Adipocyte (in vitro differentiated cells): ENCODE measurements around the gene ARHGDIA.
A peak's percentile ranks its signal among the peaks of the same experiment; 100 is the strongest.

Experiments
- DNase-seq: peaks from one replicate; pipeline ENCODE4 v3.0.0-alpha.2; 2015; ENCODE audit warnings: low read depth
- H3K27me3 ChIP-seq: replicated peaks from 2 replicates; pipeline ENCODE4 v1.7.0; 2013; ENCODE audit warnings: mild to moderate bottlenecking, low read length, moderate library complexity; ENCODE audit not compliant: control insufficient read depth, insufficient read depth
- H3K36me3 ChIP-seq: 2 replicates; pipeline ENCODE4 v1.7.0; 2013; ENCODE audit warnings: low read length, mild to moderate bottlenecking, moderate library complexity; ENCODE audit not compliant: control insufficient read depth, insufficient read depth, severe bottlenecking
- H3K4me1 ChIP-seq: 2 replicates; pipeline ENCODE4 v1.7.0; 2013; ENCODE audit warnings: mild to moderate bottlenecking, low read length, moderate library complexity; ENCODE audit not compliant: control insufficient read depth, insufficient read depth
- H3K4me3 ChIP-seq: 2 replicates; pipeline ENCODE4 v1.7.0; 2013; ENCODE audit warnings: mild to moderate bottlenecking, low read length, moderate library complexity
- H3K9ac ChIP-seq: 2 replicates; pipeline ENCODE4 v1.7.0; 2013; ENCODE audit warnings: mild to moderate bottlenecking, low read length, moderate library complexity
- H3K9me3 ChIP-seq: 2 replicates; pipeline ENCODE4 v1.7.0; 2013; ENCODE audit warnings: mild to moderate bottlenecking, low read length, moderate library complexity; ENCODE audit not compliant: control insufficient read depth

The ARHGDIA gene

GRCh38 chr17:81878294-81878693 lies 7.2 kb upstream of the ARHGDIA start:
- H3K4me3 ChIP-seq, result no peak overlapping the region
- no peaks in the 10 kb centered on the region for H3K9me3 ChIP-seq
- H3K9ac ChIP-seq, result no peak overlapping the region
- no peaks in the 10 kb centered on the region for H3K36me3 ChIP-seq
- DNase-seq, result no peak
- H3K27me3 ChIP-seq, result no peaks in the 10 kb centered on the region
- H3K4me1 ChIP-seq, result no peaks in the 10 kb centered on the region

- no peaks in the 10 kb centered on the region for H3K36me3 ChIP-seq
Measured at GRCh38 chr17:81877569-81877968, 6.4 kb upstream of the ARHGDIA start.

GRCh38 chr17:81871387-81872230 lies 472 bp upstream of the ARHGDIA start:
- no peaks in the 10 kb centered on the region for H3K9me3 ChIP-seq
- H3K4me1 ChIP-seq, result peaks cover 24% of the 10 kb centered on the region
- no peaks in the 10 kb centered on the region for H3K27me3 ChIP-seq
- H3K4me3 ChIP-seq, result peak overlapping the region; percentile 91
- H3K9ac ChIP-seq, result peak overlapping the region; percentile 97
- peak; percentile 96 for DNase-seq
- peaks cover 21% of the 10 kb centered on the region for H3K36me3 ChIP-seq

More at GRCh38 chr17:81877569-81877968, 6.4 kb upstream of the ARHGDIA start:
- Histone ChIP-seq H3K9ac (no peak overlapping the region), H3K27me3 (no peaks in the 10 kb centered on the region), H3K9me3 (no peaks in the 10 kb centered on the region), H3K4me1 (peaks cover 6% of the 10 kb centered on the region), H3K4me3 (no peak overlapping the region)
- DNase-seq, result no peak

GRCh38 chr17:81870131-81870980 lies 781 bp downstream of the ARHGDIA start:
- peaks cover 21% of the 10 kb centered on the region for H3K36me3 ChIP-seq
- H3K4me3 ChIP-seq, result peak overlapping the region; percentile 87
- no peaks in the 10 kb centered on the region for H3K27me3 ChIP-seq
- peaks cover 24% of the 10 kb centered on the region for H3K4me1 ChIP-seq
- DNase-seq, result peak; percentile 69
- H3K9me3 ChIP-seq, result no peaks in the 10 kb centered on the region
- peak overlapping the region; percentile 92 for H3K9ac ChIP-seq

- H3K27me3 ChIP-seq, result no peaks in the 10 kb centered on the region
- H3K4me3 ChIP-seq, result peak overlapping the region; percentile 87
- H3K36me3 ChIP-seq, result peaks cover 22% of the 10 kb centered on the region
- peak; percentile 59 for DNase-seq
- H3K4me1 ChIP-seq, result peaks cover 24% of the 10 kb centered on the region
- no peaks in the 10 kb centered on the region for H3K9me3 ChIP-seq
- peak overlapping the region; percentile 92 for H3K9ac ChIP-seq
Measured at GRCh38 chr17:81869221-81870130, 1.7 kb downstream of the ARHGDIA start.

GRCh38 chr17:81868674-81869220 lies 2.4 kb downstream of the ARHGDIA start:
- H3K9ac ChIP-seq, result peak overlapping the region; percentile 92
- peak; percentile 80 for DNase-seq
- no peaks in the 10 kb centered on the region for H3K27me3 ChIP-seq
- H3K9me3 ChIP-seq, result no peaks in the 10 kb centered on the region
- H3K36me3 ChIP-seq, result peaks cover 29% of the 10 kb centered on the region
- peak overlapping the region; percentile 87 for H3K4me3 ChIP-seq
- H3K4me1 ChIP-seq, result peaks cover 29% of the 10 kb centered on the region

- DNase-seq, result peak; percentile 24
- H3K36me3 ChIP-seq, result peaks cover 32% of the 10 kb centered on the region
- H3K27me3 ChIP-seq, result no peaks in the 10 kb centered on the region
- peaks cover 35% of the 10 kb centered on the region for H3K4me1 ChIP-seq
- H3K9ac ChIP-seq, result peak overlapping the region; percentile 49
- no peaks in the 10 kb centered on the region for H3K9me3 ChIP-seq
- H3K4me3 ChIP-seq, result no peak overlapping the region
Measured at GRCh38 chr17:81867991-81868673, 3.0 kb downstream of the ARHGDIA start.

- no peaks in the 10 kb centered on the region for H3K27me3 ChIP-seq
- H3K4me3 ChIP-seq, result no peak overlapping the region
- peak; percentile 51 for DNase-seq
- no peaks in the 10 kb centered on the region for H3K9me3 ChIP-seq
- peak overlapping the region; percentile 49 for H3K9ac ChIP-seq
- H3K4me1 ChIP-seq, result peaks cover 34% of the 10 kb centered on the region
- H3K36me3 ChIP-seq, result peaks cover 32% of the 10 kb centered on the region
Measured at GRCh38 chr17:81867170-81867990, 3.8 kb downstream of the ARHGDIA start.

GRCh38 chr17:81866440-81867169 lies 4.5 kb downstream of the ARHGDIA start:
- no peaks in the 10 kb centered on the region for H3K27me3 ChIP-seq
- peaks cover 36% of the 10 kb centered on the region for H3K4me1 ChIP-seq
- DNase-seq, result no peak
- H3K9me3 ChIP-seq, result no peaks in the 10 kb centered on the region
- peaks cover 32% of the 10 kb centered on the region for H3K36me3 ChIP-seq
- H3K4me3 ChIP-seq, result no peak overlapping the region
- peak overlapping the region; percentile 49 for H3K9ac ChIP-seq
